ENCODE measurements around the gene RNF43.

RNF43 gene

GRCh38 chr17:58382872-58383242 lies 34.5 kb downstream of the RNF43 start:
- DNase-seq (ENCODE audit: low read depth) = no peak
- H3K4me3 ChIP-seq (ENCODE audit: low read depth, low read length) = no peak overlapping the region
- no peak for TF ChIP-seq CTCF (conservative IDR thresholded peaks at IDR 0.05; ENCODE audit: low read depth, low read length)

- TF ChIP-seq CTCF (conservative IDR thresholded peaks at IDR 0.05; ENCODE audit: low read depth, low read length) = no peak
- DNase-seq (ENCODE audit: low read depth) = no peak
- H3K4me3 ChIP-seq (ENCODE audit: low read depth, low read length) = no peak overlapping the region
These were observed 35.0 kb downstream of the RNF43 start for GRCh38 chr17:58382108-58382871.

GRCh38 chr17:58381124-58382035 lies 36.0 kb downstream of the RNF43 start:
- H3K4me3 ChIP-seq (ENCODE audit: low read depth, low read length) = no peak overlapping the region
- DNase-seq (ENCODE audit: low read depth) = no peak
- no peak for TF ChIP-seq CTCF (conservative IDR thresholded peaks at IDR 0.05; ENCODE audit: low read depth, low read length)

GRCh38 chr17:58380207-58381123 lies 36.9 kb downstream of the RNF43 start:
- no peak for DNase-seq (ENCODE audit: low read depth)
- H3K4me3 ChIP-seq (ENCODE audit: low read depth, low read length) = no peak overlapping the region
- no peak for TF ChIP-seq CTCF (conservative IDR thresholded peaks at IDR 0.05; ENCODE audit: low read depth, low read length)

GRCh38 chr17:58379511-58379824 lies 37.9 kb downstream of the RNF43 start:
- DNase-seq (ENCODE audit: low read depth) = no peak
- no peak overlapping the region for H3K4me3 ChIP-seq (ENCODE audit: low read depth, low read length)
- no peak for TF ChIP-seq CTCF (conservative IDR thresholded peaks at IDR 0.05; ENCODE audit: low read depth, low read length)

- no peak for TF ChIP-seq CTCF (conservative IDR thresholded peaks at IDR 0.05; ENCODE audit: low read depth, low read length)
- DNase-seq (ENCODE audit: low read depth) = no peak
- no peak overlapping the region for H3K4me3 ChIP-seq (ENCODE audit: low read depth, low read length)
These were observed 38.4 kb downstream of the RNF43 start for GRCh38 chr17:58378733-58379510.
